OCI-LY7 (cell line): Measurements from ENCODE around the gene STMND1. TPM values are rescaled to one million over a fixed set of nuclear protein-coding genes. Genes with fewer than 3 reads are reported as not detected.

Experiments
- BruUV-seq: library from RNA; stranded (reverse); fragments of 400-500 nt; replicated peaks from 2 replicates; lab custom pipeline; 2021; lab: Mats Ljungman, UMichigan
- CTCF ChIA-PET: fragments of 300-600 bp; sonication (Branson Sonifier 250); formaldehyde crosslinking; loops from one replicate; lab custom pipeline; 2022; ENCODE audit warnings: antibody characterized with exemption; ENCODE audit not compliant: unreplicated experiment; lab: Charles Lee
- POLR2A ChIA-PET: fragments of 300-600 bp; sonication (Branson Sonifier 250); formaldehyde crosslinking; loops from one replicate; lab custom pipeline; 2022; ENCODE audit warnings: antibody characterized with exemption; lab: Charles Lee
- DNase-seq: peaks from one replicate; pipeline ENCODE4 v3.0.0-alpha.2; 2015; ENCODE audit warnings: low spot score
- H2AFZ ChIP-seq: fragments of 200-600 bp; sonication (generic), shearing (Covaris generic); 2 replicates; pipeline ENCODE4 v1.6.1; 2014; ENCODE audit warnings: mild to moderate bottlenecking, antibody characterized with exemption, low read length, moderate library complexity
- H3K27ac ChIP-seq: fragments of 200-600 bp; sonication (generic); 2 replicates; pipeline ENCODE4 v1.5.1; 2014; ENCODE audit warnings: mixed run types, low read depth, mild to moderate bottlenecking, moderate library complexity, low read length, inconsistent platforms; ENCODE audit not compliant: poor library complexity, severe bottlenecking
- H3K36me3 ChIP-seq: fragments of 200-600 bp; sonication (generic); 2 replicates; pipeline ENCODE4 v1.6.1; 2014; ENCODE audit warnings: mild to moderate bottlenecking, antibody characterized with exemption, low read length, moderate library complexity, mixed read lengths; ENCODE audit not compliant: insufficient read depth
- H3K4me1 ChIP-seq: fragments of 200-600 bp; sonication (generic); 2 replicates; pipeline ENCODE4 v1.5.1; 2014; ENCODE audit warnings: mild to moderate bottlenecking, low read length; ENCODE audit not compliant: insufficient read depth, poor library complexity, severe bottlenecking
- H3K4me2 ChIP-seq: fragments of 200-600 bp; sonication (generic); 2 replicates; pipeline ENCODE4 v1.6.1; 2014; ENCODE audit warnings: mild to moderate bottlenecking, low read length
- H3K4me3 ChIP-seq: fragments of 200-600 bp; sonication (generic); 2 replicates; pipeline ENCODE4 v1.5.1; 2014; ENCODE audit warnings: mild to moderate bottlenecking, low read depth, low read length; ENCODE audit not compliant: poor library complexity, severe bottlenecking
- H3K79me2 ChIP-seq: fragments of 200-600 bp; sonication (generic); 2 replicates; pipeline ENCODE4 v1.6.1; 2016; ENCODE audit warnings: low read depth, mild to moderate bottlenecking, low read length, moderate library complexity, mixed read lengths; ENCODE audit not compliant: insufficient read depth
- H3K9me2 ChIP-seq: fragments of 200-600 bp; sonication (generic); 2 replicates; pipeline ENCODE4 v1.6.1; 2016; ENCODE audit warnings: mild to moderate bottlenecking, low read length, mixed read lengths; ENCODE audit not compliant: insufficient read depth
- H3K9me3 ChIP-seq: fragments of 200-600 bp; sonication (generic); 2 replicates; pipeline ENCODE4 v1.6.1; 2014; ENCODE audit warnings: mild to moderate bottlenecking, mixed run types, low read length, mixed read lengths
- H4K20me1 ChIP-seq: fragments of 200-600 bp; sonication (generic); 2 replicates; pipeline ENCODE4 v1.6.1; 2014; ENCODE audit warnings: mild to moderate bottlenecking, antibody characterized with exemption, low read length, moderate library complexity, mixed read lengths; ENCODE audit not compliant: insufficient read depth
- CTCF ChIP-seq: fragments of 200-600 bp; sonication (generic); conservative IDR thresholded peaks from 2 replicates; pipeline ENCODE4 v1.5.1; 2014; ENCODE audit warnings: mild to moderate bottlenecking, antibody characterized with exemption, low read length, moderate library complexity, mixed read lengths
- EZH2phosphoT487 ChIP-seq: fragments of 200-600 bp; sonication (generic); IDR thresholded peaks from 2 replicates; pipeline ENCODE4 v1.6.1; 2018; ENCODE audit warnings: low read depth, borderline replicate concordance, mild to moderate bottlenecking, mixed run types, antibody characterized with exemption, low read length, moderate library complexity, mixed read lengths
- intact Hi-C: fragments of 100-400 bp; cut with micrococcal nuclease; formaldehyde crosslinking; loops from one replicate; pipeline ENCODE4 v1.10.0; 2022; ENCODE audit not compliant: unreplicated experiment
- total RNA-seq, 2 experiments: library from RNA; depleted of rRNA in 1 of 2; stranded (reverse); fragments of >200 nt in 1 of 2; shearing (Covaris generic) in 1 of 2; gene quantifications; 2 replicates each; pipeline ENCODE4 v1.2.3, GENCODE V29; 2014 to 2022

STMND1 gene
- total RNA-seq, 2 experiments from 2014 or later, result not detected

- H4K20me1 ChIP-seq, result no peaks in the 10 kb centered on the region
- H2AFZ ChIP-seq, result no peak overlapping the region
- POLR2A ChIA-PET, result no interaction called here
- CTCF ChIA-PET, result no interaction called here
- H3K27ac ChIP-seq, result no peak overlapping the region
- intact Hi-C loops, result no loop called here
- no peaks in the 10 kb centered on the region for H3K9me2 ChIP-seq
- H3K4me1 ChIP-seq, result no peaks in the 10 kb centered on the region
- H3K36me3 ChIP-seq, result no peaks in the 10 kb centered on the region
- no peak for TF ChIP-seq CTCF
- TF ChIP-seq EZH2phosphoT487, result no peak
- H3K79me2 ChIP-seq, result no peaks in the 10 kb centered on the region
- BruUV-seq, result no TSS peak
- peaks cover 10% of the 10 kb centered on the region; the same call in 1 of the 2 replicates for H3K9me3 ChIP-seq
- no peak overlapping the region for H3K4me2 ChIP-seq
- no peak for DNase-seq
- no peak overlapping the region for H3K4me3 ChIP-seq
Measured at GRCh38 chr6:17149571-17149970, 47.7 kb downstream of the STMND1 start.

GRCh38 chr6:17150096-17150495, 48.2 kb downstream of the STMND1 start:
- Histone ChIP-seq H3K4me3 (no peak overlapping the region), H3K9me2 (no peaks in the 10 kb centered on the region), H3K4me2 (no peak overlapping the region), H3K4me1 (no peaks in the 10 kb centered on the region), H3K79me2 (no peaks in the 10 kb centered on the region), H2AFZ (no peak overlapping the region), H3K9me3 (peaks cover 10% of the 10 kb centered on the region; the same call in 1 of the 2 replicates), H3K36me3 (no peaks in the 10 kb centered on the region), H3K27ac (no peak overlapping the region), H4K20me1 (no peaks in the 10 kb centered on the region)
- CTCF ChIA-PET, result no interaction called here
- intact Hi-C loops, result no loop called here
- TF ChIP-seq EZH2phosphoT487 (no peak), CTCF (no peak)
- DNase-seq, result no peak
- POLR2A ChIA-PET, result no interaction called here
- BruUV-seq, result no TSS peak

GRCh38 chr6:17151888-17152287, 50.0 kb downstream of the STMND1 start:
- no peak for DNase-seq
- Histone ChIP-seq H3K9me3 (peaks cover 10% of the 10 kb centered on the region; the same call in 1 of the 2 replicates), H4K20me1 (no peaks in the 10 kb centered on the region), H3K9me2 (no peaks in the 10 kb centered on the region), H3K4me2 (no peak overlapping the region), H3K27ac (no peak overlapping the region), H3K36me3 (no peaks in the 10 kb centered on the region), H2AFZ (no peak overlapping the region), H3K4me1 (no peaks in the 10 kb centered on the region), H3K4me3 (no peak overlapping the region), H3K79me2 (no peaks in the 10 kb centered on the region)
- BruUV-seq, result no TSS peak
- POLR2A ChIA-PET, result no interaction called here
- no peak for TF ChIP-seq EZH2phosphoT487
- CTCF ChIA-PET, result no interaction called here
- intact Hi-C loops, result no loop called here
